Measurements from ENCODE around the gene EPHA6. TPM values are rescaled to one million over a fixed set of nuclear protein-coding genes. Genes with fewer than 3 reads are reported as not detected.

Gene EPHA6
- total RNA-seq, 1 experiment from 2014 or later = 0.61 TPM

DNA sequence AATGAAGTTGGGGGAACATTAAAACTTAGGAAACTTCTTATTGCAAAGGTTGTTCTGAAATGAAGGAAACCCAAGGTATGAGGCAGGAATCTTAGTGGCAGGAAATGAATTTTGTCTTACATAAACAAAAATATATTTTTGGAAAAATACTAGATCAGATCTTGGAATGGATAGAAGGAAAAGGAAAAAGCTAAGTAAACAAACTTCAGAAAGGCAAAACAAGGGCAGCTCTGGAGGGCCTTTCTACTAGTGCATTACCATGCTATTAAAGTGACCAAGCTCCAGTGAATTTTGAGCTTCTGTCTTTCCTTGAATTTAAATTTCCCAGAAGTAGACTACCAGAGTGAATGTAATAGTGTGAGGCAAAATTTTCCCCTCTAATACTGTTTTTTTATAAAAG lies 963.8 kb downstream of the EPHA6 start:
- Histone ChIP-seq H4K91ac (ENCODE audit: insufficient read length, low read depth, low read length) (no peak overlapping the region), H2BK5ac (ENCODE audit: insufficient read length, low read length) (no peak overlapping the region), H2BK20ac (ENCODE audit: low read depth, low read length, poor library complexity, severe bottlenecking) (no peak overlapping the region), H3K27ac (ENCODE audit: insufficient read length, low read depth, low read length) (no peak overlapping the region), H4K8ac (replicated peaks; ENCODE audit: insufficient read length, low read depth, low read length) (no peak overlapping the region), H3K4ac (ENCODE audit: low read depth, low read length) (no peak overlapping the region), H3K14ac (ENCODE audit: insufficient read depth, low read length) (no peak overlapping the region), H3K79me1 (ENCODE audit: insufficient read depth, low read depth, low read length, poor library complexity, severe bottlenecking) (no peaks in the 10 kb centered on the region), H3T11ph (ENCODE audit: low read length) (no peak overlapping the region), H4K20me1 (ENCODE audit: control insufficient read depth, insufficient read depth, insufficient read length) (no peaks in the 10 kb centered on the region), H3K27me3 (ENCODE audit: insufficient read depth, low read length) (no peaks in the 10 kb centered on the region), H3K18ac (ENCODE audit: insufficient read length, low read depth, low read length) (no peak overlapping the region), H2AFZ (ENCODE audit: low read length) (no peak overlapping the region), H3K9me3 (ENCODE audit: control insufficient read depth, low read depth, low read length) (no peaks in the 10 kb centered on the region), H2AK5ac (ENCODE audit: insufficient read length, low read length) (no peak overlapping the region), H2BK120ac (ENCODE audit: low read depth, low read length, poor library complexity, severe bottlenecking) (no peak overlapping the region), H4K5ac (ENCODE audit: insufficient read length, low read depth, low read length) (no peak overlapping the region), H3K9ac (ENCODE audit: extremely low read depth, insufficient read length, low read length) (no peak overlapping the region), H2BK15ac (ENCODE audit: low read depth, low read length) (no peak overlapping the region), H3K23me2 (ENCODE audit: insufficient read length, low read depth, low read length, poor library complexity, severe bottlenecking) (no peaks in the 10 kb centered on the region), H3K4me1 (ENCODE audit: insufficient read depth, low read length) (no peaks in the 10 kb centered on the region), H3K23ac (ENCODE audit: insufficient read length, low read depth, low read length) (no peak overlapping the region), H3K56ac (ENCODE audit: insufficient read length, low read depth, low read length) (no peak overlapping the region), H3K79me2 (ENCODE audit: insufficient read depth, low read length) (no peaks in the 10 kb centered on the region), H3K4me2 (ENCODE audit: insufficient read depth, insufficient read length, low read length) (no peak overlapping the region), H2BK12ac (ENCODE audit: insufficient read length, low read depth, low read length) (no peak overlapping the region)
- Mint-ChIP-seq H3K4me1 (peaks cover 13 to 14% of the 10 kb centered on the region in 2 experiments), H3K27me3 (ENCODE audit: low read depth) (no peaks in the 10 kb centered on the region), H3K36me3 (ENCODE audit: insufficient read depth in 1 of 3, low read depth in 3 of 3) (peaks cover 7 to 9% (median 8%) of the 10 kb centered on the region in 3 experiments), H3K4me3 (no peak overlapping the region), H3K27ac (0 out of 7 replicates have a peak overlapping the region, but pooled peaks of 1 of the 3 experiments have one; percentile 9), H3K9me3 (no peaks in the 10 kb centered on the region)
- no peak for DNase-seq
- TF ChIP-seq, protein P1, sequence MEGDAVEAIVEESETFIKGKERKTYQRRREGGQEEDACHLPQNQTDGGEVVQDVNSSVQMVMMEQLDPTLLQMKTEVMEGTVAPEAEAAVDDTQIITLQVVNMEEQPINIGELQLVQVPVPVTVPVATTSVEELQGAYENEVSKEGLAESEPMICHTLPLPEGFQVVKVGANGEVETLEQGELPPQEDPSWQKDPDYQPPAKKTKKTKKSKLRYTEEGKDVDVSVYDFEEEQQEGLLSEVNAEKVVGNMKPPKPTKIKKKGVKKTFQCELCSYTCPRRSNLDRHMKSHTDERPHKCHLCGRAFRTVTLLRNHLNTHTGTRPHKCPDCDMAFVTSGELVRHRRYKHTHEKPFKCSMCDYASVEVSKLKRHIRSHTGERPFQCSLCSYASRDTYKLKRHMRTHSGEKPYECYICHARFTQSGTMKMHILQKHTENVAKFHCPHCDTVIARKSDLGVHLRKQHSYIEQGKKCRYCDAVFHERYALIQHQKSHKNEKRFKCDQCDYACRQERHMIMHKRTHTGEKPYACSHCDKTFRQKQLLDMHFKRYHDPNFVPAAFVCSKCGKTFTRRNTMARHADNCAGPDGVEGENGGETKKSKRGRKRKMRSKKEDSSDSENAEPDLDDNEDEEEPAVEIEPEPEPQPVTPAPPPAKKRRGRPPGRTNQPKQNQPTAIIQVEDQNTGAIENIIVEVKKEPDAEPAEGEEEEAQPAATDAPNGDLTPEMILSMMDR (conservative IDR thresholded peaks at IDR 0.05) = no peak
